Natural killer cell treated with Interleukin-12 subunit alpha and Interleukin-12 subunit beta and Interleukin-15 and Interleukin-18, amount 100 ng/mL, for 72 hours (primary cell): Measurements from ENCODE around the gene NUP37. TPM values are rescaled to one million over a fixed set of nuclear protein-coding genes. Genes with fewer than 3 reads are reported as not detected.
"Not testable (repeated sequence)": the region's sequence is repeated elsewhere in the genome, so short reads cannot be mapped to it uniquely, and the experiment has no call there.

ENCODE experiments used
- ATAC-seq, 2 donors: fragments of 150-1000 bp; cut with Tn5 transposase in 1 of 2; sonication (Bioruptor Pico), chemical (Tn5 transposase) in 1 of 2; 2 replicates each; pipeline ENCODE4 v1.10.0; 2021
- DNase-seq: peaks from one replicate; pipeline ENCODE4 v3.0.0; 2022; ENCODE audit warnings: low spot score
- H3K27ac Mint-ChIP-seq, 2 donors: 1 replicate in 1 of 2; 2 replicates in 1 of 2; pipeline ENCODE4 v1.8.0; 2022; ENCODE audit warnings: mixed read lengths in 2 of 2, mild to moderate bottlenecking in 1 of 2, moderate library complexity in 1 of 2
- H3K27me3 Mint-ChIP-seq, 2 donors: 1 replicate in 1 of 2; 2 replicates in 1 of 2; pipeline ENCODE4 v1.8.0; 2022; ENCODE audit warnings: mixed read lengths in 2 of 2
- H3K36me3 Mint-ChIP-seq: one replicate; pipeline ENCODE4 v1.8.0; 2022; ENCODE audit warnings: mixed read lengths
- H3K4me1 Mint-ChIP-seq, 2 donors: 1 replicate in 1 of 2; 2 replicates in 1 of 2; pipeline ENCODE4 v1.8.0; 2022; ENCODE audit warnings: low read depth in 2 of 2, mixed read lengths in 2 of 2, mild to moderate bottlenecking in 1 of 2
- H3K4me3 Mint-ChIP-seq: one replicate; pipeline ENCODE4 v1.8.0; 2022; ENCODE audit warnings: mixed read lengths
- H3K9me3 Mint-ChIP-seq: 2 replicates; pipeline ENCODE4 v1.8.0; 2022; ENCODE audit warnings: mixed read lengths
- total RNA-seq, 2 donors: library from RNA; stranded (reverse); gene quantifications; one replicate each; pipeline ENCODE4 v1.2.3, GENCODE V29; 2022

The NUP37 gene
- total RNA-seq, 2 donors from 2014 or later = 41.4 to 76.5 TPM

DNA sequence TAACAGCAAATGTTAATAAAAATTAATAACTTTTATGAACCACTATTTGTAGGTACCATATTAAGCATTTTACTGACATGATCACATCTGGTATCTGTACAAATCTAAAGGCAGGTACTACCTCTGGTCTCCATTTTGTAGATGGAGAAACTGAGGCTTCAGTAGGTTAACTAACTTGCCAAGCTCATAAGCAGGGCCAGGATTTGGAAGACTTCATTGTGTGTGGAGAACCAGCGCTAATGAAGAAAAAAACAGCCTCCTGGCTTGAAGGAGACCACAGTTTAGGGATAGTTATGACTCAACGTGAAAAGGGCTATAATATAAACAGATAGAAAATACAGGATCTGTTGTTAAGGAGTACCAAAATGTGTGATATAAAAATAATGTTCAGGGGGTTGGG, 1.0 kb downstream of the NUP37 start:
- no peaks in the 10 kb centered on the region for H3K9me3 Mint-ChIP-seq
- H3K4me1 Mint-ChIP-seq = peaks cover 10 to 18% of the 10 kb centered on the region in 2 donors
- ATAC-seq = no peak
- no peak for DNase-seq
- H3K4me3 Mint-ChIP-seq = peak overlapping the region; percentile 92
- H3K36me3 Mint-ChIP-seq = peaks cover 4% of the 10 kb centered on the region
- no peaks in the 10 kb centered on the region for H3K27me3 Mint-ChIP-seq
- H3K27ac Mint-ChIP-seq = peak overlapping the region; percentile 86 to 92

GRCh38 chr12:102116392-102116791, 3.5 kb downstream of the NUP37 start:
- Mint-ChIP-seq H3K4me3 (no peak overlapping the region), H3K9me3 (no peaks in the 10 kb centered on the region)
- no peak for ATAC-seq

GRCh38 chr12:102114212-102114611, 5.7 kb downstream of the NUP37 start:
- ATAC-seq = no peak
- no peak for DNase-seq
- Mint-ChIP-seq H3K27ac (no peak overlapping the region), H3K4me1 (peaks cover 0 to 10% of the 10 kb centered on the region in 2 donors), H3K36me3 (peaks cover 19% of the 10 kb centered on the region), H3K9me3 (no peaks in the 10 kb centered on the region), H3K4me3 (no peak overlapping the region), H3K27me3 (no peaks in the 10 kb centered on the region)

More at GRCh38 chr12:102116392-102116791, 3.5 kb downstream of the NUP37 start:
- Mint-ChIP-seq H3K27ac (no peak overlapping the region), H3K27me3 (no peaks in the 10 kb centered on the region), H3K4me1 (peaks cover 10 to 15% of the 10 kb centered on the region in 2 donors), H3K36me3 (peaks cover 4% of the 10 kb centered on the region)
- DNase-seq = no peak

GRCh38 chr12:102110782-102111181, 9.1 kb downstream of the NUP37 start:
- no peaks in the 10 kb centered on the region for H3K27me3 Mint-ChIP-seq
- ATAC-seq (no peak), DNase-seq (no peak)
- H3K36me3 Mint-ChIP-seq = peaks cover 37% of the 10 kb centered on the region
- no peak overlapping the region for H3K4me3 Mint-ChIP-seq
- H3K9me3 Mint-ChIP-seq = no peaks in the 10 kb centered on the region
- peaks cover 0 to 3% of the 10 kb centered on the region in 2 donors for H3K4me1 Mint-ChIP-seq
- no peak overlapping the region for H3K27ac Mint-ChIP-seq

DNA sequence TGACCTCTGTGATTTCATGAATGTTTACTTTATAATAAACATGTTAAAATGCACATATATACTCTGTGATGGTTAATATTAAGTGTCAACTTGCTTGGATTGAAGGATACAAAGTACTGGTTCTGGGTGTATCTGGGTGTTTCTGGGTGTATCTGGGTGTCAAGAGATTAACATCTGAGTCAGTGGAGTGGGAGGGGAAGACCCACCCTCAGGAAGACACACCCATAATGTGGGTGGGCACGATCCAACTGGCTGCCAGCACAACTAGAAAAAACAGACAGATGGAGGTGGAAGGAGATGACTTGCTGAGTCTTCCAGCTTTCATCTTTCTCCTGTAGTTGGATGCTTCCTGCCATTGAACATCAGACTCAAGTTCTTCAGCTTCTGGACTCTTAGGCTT, 11.9 kb downstream of the NUP37 start:
- Mint-ChIP-seq H3K27ac (no peak overlapping the region), H3K9me3 (no peaks in the 10 kb centered on the region), H3K27me3 (no peaks in the 10 kb centered on the region), H3K4me1 (peaks cover 0 to 3% of the 10 kb centered on the region in 2 donors), H3K36me3 (peaks cover 51% of the 10 kb centered on the region), H3K4me3 (no peak overlapping the region)
- no peak for DNase-seq
- no peak for ATAC-seq

DNA sequence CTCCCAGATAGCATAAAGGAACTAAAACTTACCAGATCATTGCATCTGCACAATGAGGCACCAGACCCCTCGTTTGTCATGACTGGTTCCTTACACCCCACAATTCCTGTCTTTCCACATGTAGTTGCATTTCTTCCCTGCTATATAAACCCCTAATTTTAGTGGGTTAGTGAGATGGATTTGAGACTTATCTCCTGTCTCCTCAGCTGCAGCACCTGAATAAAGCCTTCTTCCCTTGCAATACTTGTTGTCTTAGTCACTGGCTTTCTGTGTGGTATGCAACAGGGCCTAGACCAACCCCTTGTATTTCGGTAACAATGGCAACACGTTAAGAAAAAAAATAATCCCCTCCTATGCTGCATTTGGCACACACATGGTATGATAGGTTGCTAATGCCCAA, 13.0 kb downstream of the NUP37 start:
- H3K36me3 Mint-ChIP-seq = peaks cover 55% of the 10 kb centered on the region
- H3K27me3 Mint-ChIP-seq = no peaks in the 10 kb centered on the region
- DNase-seq = no peak
- H3K9me3 Mint-ChIP-seq = no peaks in the 10 kb centered on the region
- peaks cover 0 to 3% of the 10 kb centered on the region in 2 donors for H3K4me1 Mint-ChIP-seq
- no peak for ATAC-seq
- no peak overlapping the region for H3K4me3 Mint-ChIP-seq
- H3K27ac Mint-ChIP-seq = no peak overlapping the region

- H3K27ac Mint-ChIP-seq = no peak overlapping the region
- DNase-seq (no peak), ATAC-seq (no peak)
- no peaks in the 10 kb centered on the region for H3K9me3 Mint-ChIP-seq
- no peak overlapping the region for H3K4me3 Mint-ChIP-seq
- no peaks in the 10 kb centered on the region for H3K27me3 Mint-ChIP-seq
- peaks cover 9% of the 10 kb centered on the region for H3K36me3 Mint-ChIP-seq
- H3K4me1 Mint-ChIP-seq = no peaks in the 10 kb centered on the region
Observed at GRCh38 chr12:102096855-102097254, 23.1 kb downstream of the NUP37 start.

DNA sequence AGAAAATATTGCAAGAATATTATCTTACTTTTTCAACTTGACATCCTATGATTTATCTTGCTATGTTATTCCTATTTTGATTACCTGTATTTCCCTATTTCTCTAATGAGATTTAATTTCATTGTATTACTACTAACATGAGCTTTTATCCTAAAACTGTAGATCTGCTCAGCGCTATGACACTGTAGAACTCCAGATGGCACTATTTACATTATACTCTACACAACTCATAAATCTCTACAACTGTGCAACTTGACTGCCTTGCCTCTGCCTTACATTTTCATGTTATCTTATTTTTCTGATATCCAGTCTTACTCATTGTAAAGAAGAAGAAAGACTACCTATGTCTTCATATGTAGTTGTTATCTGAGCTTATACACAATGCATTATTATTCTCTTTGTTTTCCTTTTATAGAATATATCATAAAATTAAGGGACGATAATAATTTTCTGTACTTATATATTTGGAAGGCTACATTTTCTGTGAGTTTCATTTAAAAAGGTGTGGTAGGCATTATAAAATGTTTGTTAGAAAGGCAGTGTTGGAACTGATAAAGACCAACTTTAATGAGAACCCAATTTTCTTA, 24.1 kb downstream of the NUP37 start:
- no peak for ATAC-seq
- DNase-seq = no peak
- Mint-ChIP-seq H3K36me3 (peaks cover 9% of the 10 kb centered on the region), H3K27me3 (no peaks in the 10 kb centered on the region), H3K27ac (no peak overlapping the region), H3K4me3 (no peak overlapping the region), H3K4me1 (no peaks in the 10 kb centered on the region), H3K9me3 (no peaks in the 10 kb centered on the region)

DNA sequence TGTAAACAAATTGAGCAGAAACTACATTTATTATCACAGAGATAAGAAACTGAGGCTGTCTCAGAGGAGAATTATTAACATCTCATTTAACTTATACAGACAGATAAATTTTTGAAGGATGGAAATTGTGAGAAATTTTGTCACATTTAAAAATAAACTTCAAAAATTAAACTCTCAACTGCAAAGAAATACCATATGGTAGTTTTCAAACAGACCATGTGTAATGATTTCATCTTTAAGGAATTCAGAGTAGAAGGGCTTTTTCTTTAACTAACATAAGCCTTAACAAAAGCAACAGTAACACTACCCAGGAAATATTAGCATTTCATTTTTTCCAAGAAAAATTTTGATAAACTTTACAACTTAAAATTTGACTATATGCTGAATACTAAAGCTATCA, 26.6 kb downstream of the NUP37 start:
- ATAC-seq = no peak
- H3K27me3 Mint-ChIP-seq = no peaks in the 10 kb centered on the region
- H3K4me3 Mint-ChIP-seq = no peak overlapping the region
- no peaks in the 10 kb centered on the region for H3K4me1 Mint-ChIP-seq
- H3K9me3 Mint-ChIP-seq = no peaks in the 10 kb centered on the region
- DNase-seq = no peak
- peak overlapping the region in 1 of 2 donors; percentile 34 for H3K27ac Mint-ChIP-seq
- H3K36me3 Mint-ChIP-seq = peaks cover 12% of the 10 kb centered on the region

DNA sequence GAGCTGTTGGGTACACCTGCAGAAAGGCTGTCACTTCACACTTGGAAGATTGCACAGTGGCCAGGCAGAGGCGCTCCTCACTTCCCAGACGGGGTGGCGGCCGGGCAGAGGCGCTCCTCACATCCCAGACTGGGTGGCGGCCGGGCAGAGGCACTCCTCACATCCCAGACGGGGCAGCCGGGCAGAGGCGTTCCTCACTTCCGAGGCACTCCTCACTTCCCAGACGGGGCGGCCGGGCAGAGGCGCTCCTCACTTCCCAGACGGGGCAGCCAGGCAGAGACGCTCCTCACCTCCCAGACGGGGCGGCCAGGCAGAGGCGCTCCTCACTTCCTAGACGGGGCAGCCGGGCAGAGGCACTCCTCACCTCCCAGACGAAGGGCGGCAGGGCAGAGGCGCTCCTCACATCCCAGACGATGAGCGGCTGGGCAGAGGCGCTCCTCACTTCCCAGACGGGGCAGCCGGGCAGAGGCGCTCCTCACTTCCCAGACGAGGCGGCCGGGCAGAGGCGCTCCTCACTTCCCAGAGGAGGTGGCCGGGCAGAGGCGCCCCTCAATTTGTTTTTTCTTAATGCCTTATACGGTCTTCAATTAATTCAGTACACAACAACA, 30.6 kb downstream of the NUP37 start:
- not testable (repeated sequence) for H3K4me1 Mint-ChIP-seq, DNase-seq, H3K27ac Mint-ChIP-seq, ATAC-seq, H3K27me3 Mint-ChIP-seq, H3K4me3 Mint-ChIP-seq, H3K9me3 Mint-ChIP-seq
- peaks cover 13% of the 10 kb centered on the region for H3K36me3 Mint-ChIP-seq

GRCh38 chr12:102080842-102081241, 39.1 kb downstream of the NUP37 start:
- ATAC-seq (no peak), DNase-seq (no peak)
- Mint-ChIP-seq H3K27me3 (no peaks in the 10 kb centered on the region), H3K9me3 (no peaks in the 10 kb centered on the region), H3K4me1 (no peaks in the 10 kb centered on the region), H3K4me3 (no peak overlapping the region), H3K36me3 (peaks cover 18% of the 10 kb centered on the region), H3K27ac (no peak overlapping the region)

- H3K4me3 Mint-ChIP-seq = not testable (repeated sequence)
Observed at GRCh38 chr12:102072092-102072491, 47.8 kb downstream of the NUP37 start.

DNA sequence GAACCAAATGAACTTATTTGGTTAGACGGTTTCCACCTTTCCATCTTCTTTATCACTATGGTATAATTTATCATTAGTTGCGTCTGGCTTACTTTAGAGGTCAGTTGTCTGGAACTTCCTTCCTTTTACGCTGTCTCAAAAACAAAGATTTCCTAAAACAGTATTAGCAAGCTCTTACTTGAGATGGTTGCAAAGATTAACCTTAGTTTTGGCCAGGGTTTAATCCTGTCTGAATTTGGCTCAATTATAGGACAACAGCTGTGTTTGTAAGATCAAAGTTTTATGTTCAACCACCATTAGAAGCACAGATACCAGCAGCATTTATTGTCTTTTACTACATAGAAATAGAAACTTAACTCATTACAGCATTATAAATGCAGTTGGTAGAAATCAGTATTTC, 50.2 kb downstream of the NUP37 start:
- no peak overlapping the region for H3K27ac Mint-ChIP-seq
- peaks cover 4 to 5% of the 10 kb centered on the region in 2 donors for H3K27me3 Mint-ChIP-seq
- no peaks in the 10 kb centered on the region for H3K36me3 Mint-ChIP-seq
- H3K9me3 Mint-ChIP-seq = no peaks in the 10 kb centered on the region
- H3K4me1 Mint-ChIP-seq = no peaks in the 10 kb centered on the region
- no peak for ATAC-seq
- DNase-seq = no peak
- H3K4me3 Mint-ChIP-seq = no peak overlapping the region

More at GRCh38 chr12:102072092-102072491, 47.8 kb downstream of the NUP37 start:
- not testable (repeated sequence) for H3K27ac Mint-ChIP-seq, H3K27me3 Mint-ChIP-seq, H3K9me3 Mint-ChIP-seq, H3K4me1 Mint-ChIP-seq, DNase-seq, H3K36me3 Mint-ChIP-seq, ATAC-seq

- H3K27ac Mint-ChIP-seq = no peak overlapping the region
- no peaks in the 10 kb centered on the region for H3K4me1 Mint-ChIP-seq
- DNase-seq (no peak), ATAC-seq (no peak)
- peaks cover 9% of the 10 kb centered on the region in 2 donors for H3K27me3 Mint-ChIP-seq
- no peaks in the 10 kb centered on the region for H3K9me3 Mint-ChIP-seq
- no peak overlapping the region for H3K4me3 Mint-ChIP-seq
- H3K36me3 Mint-ChIP-seq = no peaks in the 10 kb centered on the region
Observed at GRCh38 chr12:102067574-102068258, 52.2 kb downstream of the NUP37 start.
